Measurements from ENCODE around the gene EID3.
"Not testable (repeated sequence)": the region's sequence is repeated elsewhere in the genome, so short reads cannot be mapped to it uniquely, and the experiment has no call there.

The EID3 gene

DNA sequence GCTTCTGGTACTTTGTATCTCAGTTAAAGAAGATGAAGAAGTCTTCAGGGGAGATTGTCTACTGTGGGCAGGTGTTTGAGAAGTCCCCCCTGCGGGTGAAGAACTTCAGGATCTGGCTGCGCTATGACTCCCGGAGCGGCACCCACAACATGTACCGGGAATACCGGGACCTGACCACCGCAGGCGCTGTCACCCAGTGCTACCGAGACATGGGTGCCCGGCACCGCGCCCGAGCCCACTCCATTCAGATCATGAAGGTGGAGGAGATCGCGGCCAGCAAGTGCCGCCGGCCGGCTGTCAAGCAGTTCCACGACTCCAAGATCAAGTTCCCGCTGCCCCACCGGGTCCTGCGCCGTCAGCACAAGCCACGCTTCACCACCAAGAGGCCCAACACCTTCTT lies 38.1 kb upstream of the EID3 start:
- H3K23ac ChIP-seq (ENCODE audit: low read length); H3K36me3 ChIP-seq (ENCODE audit: control insufficient read depth, insufficient read depth, low read length); H3K56ac ChIP-seq (ENCODE audit: low read length); H4K5ac ChIP-seq (ENCODE audit: low read length); H2BK120ac ChIP-seq (ENCODE audit: low read depth, low read length); H2BK5ac ChIP-seq (ENCODE audit: low read length); H3K4me2 ChIP-seq (ENCODE audit: low read length); H2AK5ac ChIP-seq (ENCODE audit: low read length); H3K4me3 ChIP-seq (ENCODE audit: low read length); H3K27me3 ChIP-seq (ENCODE audit: insufficient read depth, low read length, poor library complexity); H3K79me1 ChIP-seq (ENCODE audit: low read length); DNase-seq; H3K4me1 ChIP-seq (ENCODE audit: control insufficient read depth, low read depth, low read length); H4K8ac ChIP-seq (ENCODE audit: low read depth, low read length); H3K18ac ChIP-seq (ENCODE audit: low read length); H3K27ac ChIP-seq (ENCODE audit: low read depth, low read length); H3K4ac ChIP-seq (ENCODE audit: low read depth, low read length); H3K79me2 ChIP-seq (ENCODE audit: control insufficient read depth, insufficient read depth, low read length); H3K9ac ChIP-seq (ENCODE audit: low read length); H2BK15ac ChIP-seq (replicated peaks; ENCODE audit: low read depth): not testable (repeated sequence)
- WGBS (ENCODE audit: extremely low coverage, insufficient coverage, low lambda C conversion rate): no CpG with 5 or more reads among the region's 24 CpGs

DNA sequence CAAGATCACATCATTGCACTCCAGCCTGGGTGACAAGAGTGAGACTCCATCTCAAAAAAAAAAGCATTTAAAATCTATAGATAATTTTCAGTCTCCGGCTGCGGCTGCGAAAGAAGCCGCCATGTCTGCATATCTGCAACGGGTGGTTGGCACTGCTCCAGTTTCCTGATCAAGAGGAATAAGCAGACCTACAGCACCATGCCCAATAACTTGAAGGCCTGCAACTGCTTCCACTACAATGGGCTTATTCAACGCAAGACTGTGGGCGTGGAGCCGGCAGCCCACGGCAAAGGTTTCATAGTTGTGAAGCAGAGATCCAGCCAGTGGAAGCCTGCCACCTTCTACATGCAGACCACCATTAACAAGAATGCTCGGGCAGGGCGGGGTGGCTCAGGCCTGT lies 30.6 kb upstream of the EID3 start:
- Histone ChIP-seq H3K4me3 (ENCODE audit: low read length) (no peak overlapping the region), H2BK15ac (replicated peaks; ENCODE audit: low read depth) (no peak overlapping the region), H3K27me3 (ENCODE audit: insufficient read depth, low read length, poor library complexity) (no peaks in the 10 kb centered on the region), H3K23ac (ENCODE audit: low read length) (no peak overlapping the region), H2BK5ac (ENCODE audit: low read length) (no peak overlapping the region), H3K4me2 (ENCODE audit: low read length) (no peak overlapping the region), H3K18ac (ENCODE audit: low read length) (no peak overlapping the region), H3K79me1 (ENCODE audit: low read length) (no peaks in the 10 kb centered on the region), H3K27ac (ENCODE audit: low read depth, low read length) (no peak overlapping the region), H2AK5ac (ENCODE audit: low read length) (no peak overlapping the region), H4K5ac (ENCODE audit: low read length) (no peak overlapping the region), H3K9ac (ENCODE audit: low read length) (no peak overlapping the region), H3K4ac (ENCODE audit: low read depth, low read length) (no peak overlapping the region), H2BK120ac (ENCODE audit: low read depth, low read length) (no peak overlapping the region), H3K56ac (ENCODE audit: low read length) (no peak overlapping the region), H3K4me1 (ENCODE audit: control insufficient read depth, low read depth, low read length) (no peaks in the 10 kb centered on the region), H3K79me2 (ENCODE audit: control insufficient read depth, insufficient read depth, low read length) (no peaks in the 10 kb centered on the region), H3K36me3 (ENCODE audit: control insufficient read depth, insufficient read depth, low read length) (no peaks in the 10 kb centered on the region), H4K8ac (ENCODE audit: low read depth, low read length) (no peak overlapping the region)
- DNase-seq: no peak
- WGBS (ENCODE audit: extremely low coverage, insufficient coverage, low lambda C conversion rate): no CpG with 5 or more reads among the region's 11 CpGs

DNA sequence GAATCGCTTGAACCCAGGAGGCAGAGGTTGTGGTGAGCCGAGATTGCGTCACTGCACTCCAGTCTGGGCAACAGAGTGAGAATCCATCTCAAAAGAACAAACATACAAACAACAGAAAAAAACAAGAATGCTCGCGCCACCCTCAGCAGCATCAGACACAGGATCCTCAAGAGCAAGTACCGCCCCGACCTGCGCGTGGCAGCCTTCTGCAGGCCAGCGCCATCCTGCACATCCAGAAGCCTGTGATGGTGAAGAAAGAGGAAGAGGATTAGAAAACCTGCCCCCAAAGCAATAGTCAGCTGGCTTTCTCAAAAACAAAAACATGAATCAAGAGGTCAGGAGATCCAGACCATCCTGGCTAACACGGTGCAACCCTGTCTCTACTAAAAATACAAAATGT lies 30.0 kb upstream of the EID3 start:
- Histone ChIP-seq H3K36me3 (ENCODE audit: control insufficient read depth, insufficient read depth, low read length) (no peaks in the 10 kb centered on the region), H2BK15ac (replicated peaks; ENCODE audit: low read depth) (no peak overlapping the region), H3K79me1 (ENCODE audit: low read length) (no peaks in the 10 kb centered on the region), H3K23ac (ENCODE audit: low read length) (no peak overlapping the region), H3K4me3 (ENCODE audit: low read length) (no peak overlapping the region), H2BK5ac (ENCODE audit: low read length) (no peak overlapping the region), H4K8ac (ENCODE audit: low read depth, low read length) (no peak overlapping the region), H3K56ac (ENCODE audit: low read length) (no peak overlapping the region), H3K4ac (ENCODE audit: low read depth, low read length) (no peak overlapping the region), H3K4me1 (ENCODE audit: control insufficient read depth, low read depth, low read length) (no peaks in the 10 kb centered on the region), H3K4me2 (ENCODE audit: low read length) (no peak overlapping the region), H3K27me3 (ENCODE audit: insufficient read depth, low read length, poor library complexity) (no peaks in the 10 kb centered on the region), H3K79me2 (ENCODE audit: control insufficient read depth, insufficient read depth, low read length) (no peaks in the 10 kb centered on the region), H4K5ac (ENCODE audit: low read length) (no peak overlapping the region), H2BK120ac (ENCODE audit: low read depth, low read length) (no peak overlapping the region), H3K9ac (ENCODE audit: low read length) (no peak overlapping the region), H3K18ac (ENCODE audit: low read length) (no peak overlapping the region), H2AK5ac (ENCODE audit: low read length) (no peak overlapping the region), H3K27ac (ENCODE audit: low read depth, low read length) (no peak overlapping the region)
- no peak for DNase-seq
- WGBS (ENCODE audit: extremely low coverage, insufficient coverage, low lambda C conversion rate): no CpG with 5 or more reads among the region's 11 CpGs

DNA sequence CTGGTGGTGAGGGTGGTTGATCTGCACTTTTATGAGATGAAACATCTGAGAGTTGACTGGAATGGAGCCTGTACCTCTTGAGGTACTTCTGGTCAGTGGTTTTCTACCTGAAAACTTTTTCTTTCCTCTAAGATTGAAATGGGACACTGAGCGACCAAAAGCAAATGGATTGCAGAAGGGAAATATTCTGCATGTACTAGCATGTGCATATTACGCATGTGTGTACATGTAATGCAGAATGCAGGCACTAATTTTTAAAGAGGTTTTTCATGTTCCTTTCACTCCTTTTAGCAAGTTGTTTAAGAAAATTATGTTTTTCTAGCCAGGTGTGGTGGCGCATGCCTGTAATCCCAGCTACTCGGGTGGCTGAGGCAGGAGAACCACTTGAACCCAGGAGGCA lies 28.7 kb upstream of the EID3 start:
- Histone ChIP-seq H3K36me3 (ENCODE audit: control insufficient read depth, insufficient read depth, low read length) (no peaks in the 10 kb centered on the region), H3K18ac (ENCODE audit: low read length) (no peak overlapping the region), H3K4me3 (ENCODE audit: low read length) (no peak overlapping the region), H2BK120ac (ENCODE audit: low read depth, low read length) (no peak overlapping the region), H4K8ac (ENCODE audit: low read depth, low read length) (no peak overlapping the region), H3K56ac (ENCODE audit: low read length) (no peak overlapping the region), H2AK5ac (ENCODE audit: low read length) (no peak overlapping the region), H3K79me1 (ENCODE audit: low read length) (no peaks in the 10 kb centered on the region), H2BK15ac (replicated peaks; ENCODE audit: low read depth) (no peak overlapping the region), H3K4me2 (ENCODE audit: low read length) (no peak overlapping the region), H2BK5ac (ENCODE audit: low read length) (no peak overlapping the region), H3K27me3 (ENCODE audit: insufficient read depth, low read length, poor library complexity) (no peaks in the 10 kb centered on the region), H3K9ac (ENCODE audit: low read length) (no peak overlapping the region), H3K27ac (ENCODE audit: low read depth, low read length) (no peak overlapping the region), H3K79me2 (ENCODE audit: control insufficient read depth, insufficient read depth, low read length) (no peaks in the 10 kb centered on the region), H3K23ac (ENCODE audit: low read length) (no peak overlapping the region), H3K4ac (ENCODE audit: low read depth, low read length) (no peak overlapping the region), H3K4me1 (ENCODE audit: control insufficient read depth, low read depth, low read length) (no peaks in the 10 kb centered on the region), H4K5ac (ENCODE audit: low read length) (no peak overlapping the region)
- DNase-seq: no peak
- WGBS (ENCODE audit: extremely low coverage, insufficient coverage, low lambda C conversion rate): no CpG with 5 or more reads among the region's 4 CpGs

DNA sequence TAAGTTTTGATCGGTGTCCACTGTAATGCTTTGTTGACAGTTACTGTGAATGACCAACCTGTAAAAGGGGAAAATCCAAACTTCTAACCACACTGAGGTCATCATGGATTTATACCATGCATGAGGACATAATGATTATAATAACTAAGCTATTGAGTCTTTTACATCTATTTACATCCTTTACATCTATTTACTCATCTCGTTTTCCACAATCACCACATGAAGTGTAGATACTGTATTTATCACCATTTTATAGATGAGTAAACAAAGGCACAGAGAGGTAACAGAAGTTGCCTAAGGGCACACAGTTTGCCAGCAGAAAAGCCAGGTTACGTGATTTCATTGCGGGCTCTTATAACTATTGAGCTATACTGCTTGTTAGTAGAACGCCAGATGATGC lies 27.9 kb upstream of the EID3 start:
- no peak overlapping the region for H2AK5ac ChIP-seq (ENCODE audit: low read length)
- no peaks in the 10 kb centered on the region for H3K36me3 ChIP-seq (ENCODE audit: control insufficient read depth, insufficient read depth, low read length)
- no peak overlapping the region for H3K56ac ChIP-seq (ENCODE audit: low read length)
- no peak overlapping the region for H3K4ac ChIP-seq (ENCODE audit: low read depth, low read length)
- H3K23ac ChIP-seq (ENCODE audit: low read length): no peak overlapping the region
- no CpG with 5 or more reads among the region's 5 CpGs for WGBS (ENCODE audit: extremely low coverage, insufficient coverage, low lambda C conversion rate)
- no peaks in the 10 kb centered on the region for H3K4me1 ChIP-seq (ENCODE audit: control insufficient read depth, low read depth, low read length)
- no peaks in the 10 kb centered on the region for H3K79me2 ChIP-seq (ENCODE audit: control insufficient read depth, insufficient read depth, low read length)
- H3K4me3 ChIP-seq (ENCODE audit: low read length): no peak overlapping the region
- H3K27me3 ChIP-seq (ENCODE audit: insufficient read depth, low read length, poor library complexity): no peaks in the 10 kb centered on the region
- no peak overlapping the region for H3K27ac ChIP-seq (ENCODE audit: low read depth, low read length)
- no peak overlapping the region for H3K4me2 ChIP-seq (ENCODE audit: low read length)
- H4K8ac ChIP-seq (ENCODE audit: low read depth, low read length): no peak overlapping the region
- H4K5ac ChIP-seq (ENCODE audit: low read length): no peak overlapping the region
- no peak overlapping the region for H3K9ac ChIP-seq (ENCODE audit: low read length)
- H3K18ac ChIP-seq (ENCODE audit: low read length): no peak overlapping the region
- no peak for DNase-seq
- no peak overlapping the region for H2BK120ac ChIP-seq (ENCODE audit: low read depth, low read length)
- no peak overlapping the region for H2BK15ac ChIP-seq (replicated peaks; ENCODE audit: low read depth)
- H3K79me1 ChIP-seq (ENCODE audit: low read length): no peaks in the 10 kb centered on the region
- no peak overlapping the region for H2BK5ac ChIP-seq (ENCODE audit: low read length)

DNA sequence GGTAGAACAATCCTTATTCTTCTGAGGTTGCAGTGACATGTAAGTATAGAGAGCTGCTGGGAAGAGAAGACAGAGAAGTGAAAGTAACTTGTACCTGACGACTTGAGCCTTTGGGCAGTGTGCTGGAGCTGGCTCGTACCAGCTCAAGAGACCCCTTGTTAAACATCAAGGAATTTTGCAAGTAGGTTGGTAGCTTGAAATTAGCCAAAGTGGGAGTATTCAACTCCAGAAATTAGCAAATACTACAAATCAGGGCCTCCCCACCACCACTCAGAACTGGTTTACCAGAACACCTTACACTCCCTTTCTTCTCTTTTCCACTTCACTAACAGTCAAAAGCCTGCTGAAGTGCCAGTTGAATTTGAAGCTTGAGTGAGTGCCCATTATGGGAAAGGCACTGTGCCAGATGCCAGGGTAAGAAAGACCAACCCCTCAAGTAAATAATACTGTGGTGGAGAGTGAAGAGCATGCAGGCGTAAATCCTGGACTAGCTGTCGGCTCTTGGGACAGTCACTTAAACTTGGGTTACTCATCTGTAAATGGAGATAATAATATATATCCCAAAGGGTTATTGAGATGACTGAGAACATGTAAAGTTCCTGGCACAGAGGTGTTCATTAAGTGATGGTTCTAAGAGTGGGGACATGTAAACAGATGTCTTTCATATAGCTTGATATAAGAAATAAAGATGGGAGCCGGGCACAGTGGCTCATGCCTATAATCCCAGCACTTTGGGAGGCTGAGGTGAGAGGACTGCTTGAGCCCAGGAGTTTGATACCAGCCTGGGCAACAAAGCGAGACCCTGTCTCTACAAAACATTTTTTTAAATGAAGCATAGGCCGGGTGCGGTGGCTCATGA lies 27.0 kb upstream of the EID3 start:
- no peak overlapping the region for H2BK15ac ChIP-seq (replicated peaks; ENCODE audit: low read depth)
- H4K8ac ChIP-seq (ENCODE audit: low read depth, low read length): no peak overlapping the region
- H3K4me3 ChIP-seq (ENCODE audit: low read length): no peak overlapping the region
- no peak overlapping the region for H3K18ac ChIP-seq (ENCODE audit: low read length)
- H2AK5ac ChIP-seq (ENCODE audit: low read length): no peak overlapping the region
- no peak overlapping the region for H3K27ac ChIP-seq (ENCODE audit: low read depth, low read length)
- no peak overlapping the region for H2BK120ac ChIP-seq (ENCODE audit: low read depth, low read length)
- no CpG with 5 or more reads among the region's 8 CpGs for WGBS (ENCODE audit: extremely low coverage, insufficient coverage, low lambda C conversion rate)
- no peaks in the 10 kb centered on the region for H3K79me2 ChIP-seq (ENCODE audit: control insufficient read depth, insufficient read depth, low read length)
- no peaks in the 10 kb centered on the region for H3K79me1 ChIP-seq (ENCODE audit: low read length)
- H3K4me2 ChIP-seq (ENCODE audit: low read length): no peak overlapping the region
- no peak overlapping the region for H3K23ac ChIP-seq (ENCODE audit: low read length)
- H3K9ac ChIP-seq (ENCODE audit: low read length): no peak overlapping the region
- no peaks in the 10 kb centered on the region for H3K4me1 ChIP-seq (ENCODE audit: control insufficient read depth, low read depth, low read length)
- no peaks in the 10 kb centered on the region for H3K27me3 ChIP-seq (ENCODE audit: insufficient read depth, low read length, poor library complexity)
- no peak overlapping the region for H3K4ac ChIP-seq (ENCODE audit: low read depth, low read length)
- DNase-seq: no peak
- no peak overlapping the region for H4K5ac ChIP-seq (ENCODE audit: low read length)
- H3K36me3 ChIP-seq (ENCODE audit: control insufficient read depth, insufficient read depth, low read length): no peaks in the 10 kb centered on the region
- no peak overlapping the region for H2BK5ac ChIP-seq (ENCODE audit: low read length)
- no peak overlapping the region for H3K56ac ChIP-seq (ENCODE audit: low read length)

Data from mesendoderm (in vitro differentiated cells).